Astrocyte (in vitro differentiated cells and primary cell): Measurements from ENCODE around the gene MRPL40. TPM values are rescaled to one million over a fixed set of nuclear protein-coding genes. Genes with fewer than 3 reads are reported as not detected.

Experiments used
- DNase-seq: peaks from one replicate; pipeline ENCODE4 v3.0.0-alpha.2; 2010; ENCODE audit warnings: low read depth
- FAIRE-seq: peaks from 2 replicates; lab custom pipeline; 2011; peaks lifted over from hg19 to GRCh38; lab: Jason Lieb, UNC
- H2AFZ ChIP-seq: 2 replicates; pipeline ENCODE4 v1.6.0; 2012; ENCODE audit warnings: low read depth, low read length, inconsistent platforms
- H3K27ac ChIP-seq: 2 replicates; pipeline ENCODE4 v1.5.1; 2011; ENCODE audit warnings: low read depth, low read length, inconsistent platforms
- H3K27me3 ChIP-seq: 2 replicates; pipeline ENCODE4 v1.6.0; 2011; ENCODE audit warnings: low read length, inconsistent platforms; ENCODE audit not compliant: insufficient read depth
- H3K36me3 ChIP-seq: 2 replicates; pipeline ENCODE4 v1.5.1; 2011; ENCODE audit warnings: low read length, inconsistent platforms; ENCODE audit not compliant: insufficient read depth
- H3K4me1 ChIP-seq: 2 replicates; pipeline ENCODE4 v1.5.1; 2011; ENCODE audit warnings: low read length, inconsistent platforms; ENCODE audit not compliant: insufficient read depth
- H3K4me2 ChIP-seq: 2 replicates; pipeline ENCODE4 v1.6.0; 2012; ENCODE audit warnings: low read length, inconsistent platforms
- H3K4me3 ChIP-seq: 2 replicates; pipeline ENCODE4 v1.5.1; 2011; ENCODE audit warnings: low read depth, mild to moderate bottlenecking, low read length, inconsistent platforms; ENCODE audit not compliant: insufficient read depth
- H3K79me2 ChIP-seq: 2 replicates; pipeline ENCODE4 v1.6.0; 2012; ENCODE audit warnings: mild to moderate bottlenecking, low read length, inconsistent platforms; ENCODE audit not compliant: insufficient read depth
- H3K9ac ChIP-seq: 2 replicates; pipeline ENCODE4 v1.6.0; 2012; ENCODE audit warnings: mild to moderate bottlenecking, low read length, inconsistent platforms
- H3K9me3 ChIP-seq: 2 replicates; pipeline ENCODE4 v1.5.1; 2012; ENCODE audit warnings: low read depth, mild to moderate bottlenecking, low read length, inconsistent platforms; ENCODE audit not compliant: insufficient read depth
- H4K20me1 ChIP-seq: 2 replicates; pipeline ENCODE4 v1.6.0; 2012; ENCODE audit warnings: low read length, inconsistent platforms; ENCODE audit not compliant: insufficient read depth
- H3K27ac Mint-ChIP-seq: one replicate; pipeline ENCODE4 v1.8.0; 2021; ENCODE audit warnings: mild to moderate bottlenecking, mixed read lengths; ENCODE audit not compliant: unreplicated experiment
- H3K27me3 Mint-ChIP-seq: one replicate; pipeline ENCODE4 v1.8.0; 2021; ENCODE audit warnings: low read depth, mixed read lengths; ENCODE audit not compliant: unreplicated experiment
- H3K36me3 Mint-ChIP-seq: one replicate; pipeline ENCODE4 v1.8.0; 2021; ENCODE audit warnings: low read depth, mixed read lengths; ENCODE audit not compliant: unreplicated experiment
- H3K4me1 Mint-ChIP-seq: one replicate; pipeline ENCODE4 v1.8.0; 2021; ENCODE audit warnings: low read depth, mixed read lengths; ENCODE audit not compliant: unreplicated experiment
- H3K4me3 Mint-ChIP-seq: one replicate; pipeline ENCODE4 v1.8.0; 2021; ENCODE audit warnings: mild to moderate bottlenecking, moderate library complexity, mixed read lengths; ENCODE audit not compliant: unreplicated experiment
- H3K9me3 Mint-ChIP-seq: one replicate; pipeline ENCODE4 v1.8.0; 2021; ENCODE audit warnings: mild to moderate bottlenecking, mixed read lengths; ENCODE audit not compliant: unreplicated experiment
- CTCF ChIP-seq: IDR thresholded peaks from 2 replicates; pipeline ENCODE4 v1.5.1; 2011; ENCODE audit warnings: low read depth, mild to moderate bottlenecking, inconsistent platforms, low read length, moderate library complexity; ENCODE audit not compliant: insufficient read depth
- EZH2 ChIP-seq: IDR thresholded peaks from 2 replicates; pipeline ENCODE4 v1.6.1; 2012; ENCODE audit warnings: mild to moderate bottlenecking, low read length, inconsistent platforms; ENCODE audit not compliant: insufficient read depth
- total RNA-seq: library from RNA; stranded (reverse); gene quantifications from 2 replicates; pipeline ENCODE4 v1.2.1, GENCODE V29; 2021

MRPL40 gene
- total RNA-seq, 1 donor from 2014 or later, result 34.7 TPM

DNA sequence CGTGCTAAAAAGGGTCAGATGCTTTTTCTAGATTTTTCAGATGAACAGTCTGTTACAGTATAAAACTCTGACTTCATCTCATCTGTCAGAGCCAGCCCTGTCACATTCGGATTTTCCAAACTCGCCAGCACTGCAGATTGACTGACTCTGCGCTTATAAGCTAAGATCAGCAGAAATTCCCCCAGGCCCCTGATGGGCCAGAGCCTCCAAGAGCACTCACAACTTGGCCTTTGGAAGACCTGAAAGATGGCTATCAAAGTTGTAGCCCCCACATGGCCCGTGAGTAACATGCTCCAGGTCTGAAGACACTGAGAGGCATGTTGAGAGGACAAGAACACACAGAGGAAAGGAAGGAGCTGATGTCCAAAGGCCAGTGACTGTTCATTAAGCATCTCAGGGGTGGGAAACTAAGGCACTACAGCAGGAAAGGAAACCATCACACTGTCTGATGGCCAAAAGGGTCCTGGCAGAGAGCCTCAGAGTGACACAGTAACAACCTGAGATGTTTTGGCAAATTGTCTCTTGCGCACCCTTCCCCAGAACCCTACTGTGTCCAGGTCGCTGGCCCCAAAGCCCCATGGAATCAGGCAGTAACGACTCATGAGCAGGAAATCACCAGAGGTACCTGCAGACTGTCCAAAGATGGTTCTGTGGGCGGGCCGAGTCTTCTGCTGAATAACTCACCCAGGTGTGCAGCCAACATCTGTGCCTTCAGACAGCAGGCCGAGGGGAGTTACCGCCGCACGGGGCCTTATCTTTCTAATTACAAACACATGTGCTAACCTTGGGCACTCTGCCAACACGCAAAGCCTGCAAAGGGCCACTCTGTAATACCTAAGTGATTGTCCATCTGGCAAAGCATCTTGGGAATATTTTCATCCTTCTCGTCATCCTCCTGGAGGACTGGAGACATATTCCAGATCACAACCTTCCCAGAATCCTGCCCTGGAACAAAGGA, 24.4 kb upstream of the MRPL40 start:
- Histone ChIP-seq H3K36me3 (peaks cover 27% of the 10 kb centered on the region), H3K4me2 (no peak overlapping the region), H3K27me3 (no peaks in the 10 kb centered on the region), H3K4me1 (no peaks in the 10 kb centered on the region), H2AFZ (no peak overlapping the region), H3K4me3 (no peak overlapping the region), H3K27ac (no peak overlapping the region), H3K9ac (no peak overlapping the region), H3K79me2 (peaks cover 29% of the 10 kb centered on the region), H3K9me3 (no peaks in the 10 kb centered on the region), H4K20me1 (peaks cover 56% of the 10 kb centered on the region)
- no peak for TF ChIP-seq EZH2
- no peak for TF ChIP-seq CTCF
- Mint-ChIP-seq H3K4me1 (peaks cover 7% of the 10 kb centered on the region), H3K9me3 (no peaks in the 10 kb centered on the region), H3K36me3 (peaks cover 32% of the 10 kb centered on the region), H3K4me3 (no peak overlapping the region), H3K27ac (no peak overlapping the region), H3K27me3 (no peaks in the 10 kb centered on the region)
- FAIRE-seq, result no peak
- no peak for DNase-seq

GRCh38 chr22:19410941-19411689, 21.2 kb upstream of the MRPL40 start:
- no peaks in the 10 kb centered on the region for H3K9me3 ChIP-seq
- Mint-ChIP-seq H3K27me3 (no peaks in the 10 kb centered on the region), H3K36me3 (peaks cover 24% of the 10 kb centered on the region), H3K9me3 (no peaks in the 10 kb centered on the region), H3K27ac (no peak overlapping the region), H3K4me1 (peaks cover 8% of the 10 kb centered on the region), H3K4me3 (no peak overlapping the region)
- TF ChIP-seq CTCF (no peak), EZH2 (no peak)
- no peaks in the 10 kb centered on the region for H3K27me3 ChIP-seq
- DNase-seq, result no peak
- no peak overlapping the region for H2AFZ ChIP-seq
- H3K36me3 ChIP-seq, result peaks cover 17% of the 10 kb centered on the region
- H4K20me1 ChIP-seq, result peaks cover 70% of the 10 kb centered on the region
- H3K4me2 ChIP-seq, result no peak overlapping the region
- no peak overlapping the region for H3K4me3 ChIP-seq
- H3K9ac ChIP-seq, result no peak overlapping the region
- H3K27ac ChIP-seq, result no peak overlapping the region
- no peaks in the 10 kb centered on the region for H3K4me1 ChIP-seq
- peaks cover 60% of the 10 kb centered on the region for H3K79me2 ChIP-seq
- no peak for FAIRE-seq
